Immature natural killer cell (primary cell): Measurements from ENCODE around the gene USP17L22. TPM values are rescaled to one million over a fixed set of nuclear protein-coding genes. Genes with fewer than 3 reads are reported as not detected.

ENCODE experiments used
- polyA plus RNA-seq, 3 donors: library from polyadenylated mRNA; unstranded; fragments of 300-500 nt; fragmentation: Illumina TruSeq; gene quantifications; one replicate each; pipeline ENCODE4 v1.2.3, GENCODE V29; 2021

The USP17L22 gene
- polyA plus RNA-seq, 3 donors from 2014 or later: not detected

Other genes with a start within 250 kb of the USP17L22 start
- not detected for gene FAM90A26, start 97.2 kb upstream of the USP17L22 start, polyA plus RNA-seq
- gene USP17L10, start 57.0 kb upstream of the USP17L22 start, polyA plus RNA-seq: not detected
- not detected for gene USP17L11, start 52.2 kb upstream of the USP17L22 start, polyA plus RNA-seq
- not detected for gene USP17L12, start 47.5 kb upstream of the USP17L22 start, polyA plus RNA-seq
- not detected for gene USP17L13, start 42.7 kb upstream of the USP17L22 start, polyA plus RNA-seq
- gene USP17L15, start 33.2 kb upstream of the USP17L22 start, polyA plus RNA-seq: not detected
- gene USP17L17, start 23.7 kb upstream of the USP17L22 start, polyA plus RNA-seq: not detected
- gene USP17L18, start 19.0 kb upstream of the USP17L22 start, polyA plus RNA-seq: not detected
- gene USP17L19, start 14.2 kb upstream of the USP17L22 start, polyA plus RNA-seq: not detected
- gene USP17L20, start 9.5 kb upstream of the USP17L22 start, polyA plus RNA-seq: not detected
- gene USP17L21, start 4.7 kb upstream of the USP17L22 start, polyA plus RNA-seq: not detected
- gene USP17L24, start 57.5 kb downstream of the USP17L22 start, polyA plus RNA-seq: not detected
- not detected for gene USP17L25, start 62.3 kb downstream of the USP17L22 start, polyA plus RNA-seq
- gene USP17L26, start 67.0 kb downstream of the USP17L22 start, polyA plus RNA-seq: not detected
- not detected for gene USP17L5, start 71.8 kb downstream of the USP17L22 start, polyA plus RNA-seq
- not detected for gene USP17L27, start 76.5 kb downstream of the USP17L22 start, polyA plus RNA-seq
- gene USP17L28, start 81.3 kb downstream of the USP17L22 start, polyA plus RNA-seq: not detected
- gene USP17L29, start 86.0 kb downstream of the USP17L22 start, polyA plus RNA-seq: not detected
- gene USP17L30, start 95.5 kb downstream of the USP17L22 start, polyA plus RNA-seq: not detected
- not detected for gene DEFB131A, start 176.8 kb downstream of the USP17L22 start, polyA plus RNA-seq